Measurements from ENCODE around the gene TMEM132A.

The TMEM132A gene, protein sequence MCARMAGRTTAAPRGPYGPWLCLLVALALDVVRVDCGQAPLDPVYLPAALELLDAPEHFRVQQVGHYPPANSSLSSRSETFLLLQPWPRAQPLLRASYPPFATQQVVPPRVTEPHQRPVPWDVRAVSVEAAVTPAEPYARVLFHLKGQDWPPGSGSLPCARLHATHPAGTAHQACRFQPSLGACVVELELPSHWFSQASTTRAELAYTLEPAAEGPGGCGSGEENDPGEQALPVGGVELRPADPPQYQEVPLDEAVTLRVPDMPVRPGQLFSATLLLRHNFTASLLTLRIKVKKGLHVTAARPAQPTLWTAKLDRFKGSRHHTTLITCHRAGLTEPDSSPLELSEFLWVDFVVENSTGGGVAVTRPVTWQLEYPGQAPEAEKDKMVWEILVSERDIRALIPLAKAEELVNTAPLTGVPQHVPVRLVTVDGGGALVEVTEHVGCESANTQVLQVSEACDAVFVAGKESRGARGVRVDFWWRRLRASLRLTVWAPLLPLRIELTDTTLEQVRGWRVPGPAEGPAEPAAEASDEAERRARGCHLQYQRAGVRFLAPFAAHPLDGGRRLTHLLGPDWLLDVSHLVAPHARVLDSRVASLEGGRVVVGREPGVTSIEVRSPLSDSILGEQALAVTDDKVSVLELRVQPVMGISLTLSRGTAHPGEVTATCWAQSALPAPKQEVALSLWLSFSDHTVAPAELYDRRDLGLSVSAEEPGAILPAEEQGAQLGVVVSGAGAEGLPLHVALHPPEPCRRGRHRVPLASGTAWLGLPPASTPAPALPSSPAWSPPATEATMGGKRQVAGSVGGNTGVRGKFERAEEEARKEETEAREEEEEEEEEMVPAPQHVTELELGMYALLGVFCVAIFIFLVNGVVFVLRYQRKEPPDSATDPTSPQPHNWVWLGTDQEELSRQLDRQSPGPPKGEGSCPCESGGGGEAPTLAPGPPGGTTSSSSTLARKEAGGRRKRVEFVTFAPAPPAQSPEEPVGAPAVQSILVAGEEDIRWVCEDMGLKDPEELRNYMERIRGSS

DNA sequence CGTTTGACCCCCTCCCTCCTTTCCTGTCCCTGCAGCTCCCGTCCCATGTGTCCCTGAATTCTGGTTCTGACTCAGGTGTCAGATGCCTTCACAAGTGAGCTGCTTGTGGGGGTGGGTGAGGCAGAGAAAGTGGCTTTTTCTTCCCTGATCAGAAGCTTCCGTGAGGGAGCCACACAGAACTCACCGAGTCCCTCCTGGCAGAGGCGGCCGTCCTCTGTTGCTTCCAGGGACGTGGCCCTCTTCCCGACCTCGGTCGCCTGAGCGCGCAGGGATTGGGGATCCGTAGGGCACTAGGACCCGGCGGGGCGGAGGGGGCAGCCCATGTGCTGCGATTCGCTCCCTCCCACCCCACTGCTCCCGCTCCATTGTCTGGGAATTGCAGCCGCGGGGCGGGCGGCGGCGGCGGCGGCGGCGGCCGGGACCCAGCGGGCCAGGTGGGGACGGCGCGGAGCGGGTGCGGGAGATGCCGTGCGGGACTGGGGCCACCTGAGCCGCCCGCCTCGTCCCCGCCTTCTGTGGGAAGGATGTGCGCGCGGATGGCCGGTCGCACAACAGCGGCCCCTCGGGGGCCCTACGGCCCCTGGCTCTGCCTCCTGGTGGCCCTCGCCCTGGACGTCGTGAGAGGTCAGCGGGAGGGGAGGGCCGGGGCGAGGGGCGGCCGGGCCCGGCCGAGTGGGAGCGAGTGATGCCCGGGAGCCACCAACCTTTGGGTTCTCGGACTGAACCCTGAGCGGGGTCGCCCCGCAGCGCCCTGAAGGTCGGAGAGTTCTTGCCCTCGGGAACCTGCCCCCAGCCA lies at the start of gene TMEM132A:
Gene TMEM132A, plus strand, starts transcription at position 351 of the 796 bp plus-strand sequence. Its CDS starts 174 bp downstream, at position 525.
- peak; percentile 35 for DNase-seq (ENCODE audit: low spot score)

DNA sequence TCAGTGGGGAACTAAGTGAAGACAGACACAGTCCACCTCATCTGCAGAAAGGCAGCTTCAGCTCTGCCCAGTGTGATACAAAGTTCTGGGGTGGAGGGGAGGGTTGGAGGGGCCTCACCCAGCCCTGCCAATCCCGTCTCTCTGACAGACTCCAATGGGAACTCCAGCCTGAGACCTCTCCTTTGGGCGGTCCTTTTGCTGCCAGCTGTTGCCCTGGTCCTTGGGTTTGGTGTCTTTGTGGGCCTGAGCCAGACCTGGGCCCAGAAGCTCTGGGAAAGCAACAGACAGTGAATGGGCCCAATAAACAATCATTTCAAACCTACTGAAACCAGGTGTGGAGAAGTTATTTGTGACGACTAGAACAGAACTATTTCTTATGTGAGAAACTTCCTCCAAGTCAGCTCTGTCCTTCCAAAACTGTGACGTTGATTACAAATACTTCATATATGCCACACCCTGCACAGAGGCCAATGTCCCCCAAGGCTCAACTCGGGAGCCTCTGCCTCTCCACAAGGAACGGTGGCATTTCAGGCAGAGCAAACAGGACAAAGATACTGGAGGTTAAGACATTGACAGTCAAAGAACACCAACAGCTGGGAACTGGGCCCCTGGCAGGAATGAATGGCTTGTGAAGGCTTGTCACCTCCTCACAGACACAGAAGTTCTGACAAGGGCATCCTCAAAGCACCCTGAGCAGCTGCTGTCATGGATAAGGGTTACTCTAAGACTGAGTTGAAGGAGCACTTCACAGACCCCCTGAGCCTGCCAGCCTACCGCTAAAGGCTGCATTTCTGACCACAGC lies 48.7 kb upstream of the TMEM132A start:
- DNase-seq (ENCODE audit: low spot score) = no peak

DNA sequence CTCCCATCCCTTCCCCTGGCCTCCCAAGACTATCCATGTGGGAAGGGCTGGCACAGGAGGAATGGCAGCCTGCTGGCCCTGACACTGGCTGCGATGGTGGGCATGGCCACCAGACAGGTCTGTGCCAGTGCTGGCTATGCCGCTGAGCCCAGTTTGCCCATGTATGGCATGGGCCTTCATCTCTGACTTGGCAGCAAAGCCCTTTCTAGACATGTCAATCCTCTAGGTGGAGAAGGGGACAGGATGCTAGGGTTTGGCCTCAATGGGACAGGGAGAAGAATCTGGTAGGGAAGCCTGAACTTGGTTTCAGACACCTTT lies 48.1 kb upstream of the TMEM132A start:
- no peak for DNase-seq (ENCODE audit: low spot score)

DNA sequence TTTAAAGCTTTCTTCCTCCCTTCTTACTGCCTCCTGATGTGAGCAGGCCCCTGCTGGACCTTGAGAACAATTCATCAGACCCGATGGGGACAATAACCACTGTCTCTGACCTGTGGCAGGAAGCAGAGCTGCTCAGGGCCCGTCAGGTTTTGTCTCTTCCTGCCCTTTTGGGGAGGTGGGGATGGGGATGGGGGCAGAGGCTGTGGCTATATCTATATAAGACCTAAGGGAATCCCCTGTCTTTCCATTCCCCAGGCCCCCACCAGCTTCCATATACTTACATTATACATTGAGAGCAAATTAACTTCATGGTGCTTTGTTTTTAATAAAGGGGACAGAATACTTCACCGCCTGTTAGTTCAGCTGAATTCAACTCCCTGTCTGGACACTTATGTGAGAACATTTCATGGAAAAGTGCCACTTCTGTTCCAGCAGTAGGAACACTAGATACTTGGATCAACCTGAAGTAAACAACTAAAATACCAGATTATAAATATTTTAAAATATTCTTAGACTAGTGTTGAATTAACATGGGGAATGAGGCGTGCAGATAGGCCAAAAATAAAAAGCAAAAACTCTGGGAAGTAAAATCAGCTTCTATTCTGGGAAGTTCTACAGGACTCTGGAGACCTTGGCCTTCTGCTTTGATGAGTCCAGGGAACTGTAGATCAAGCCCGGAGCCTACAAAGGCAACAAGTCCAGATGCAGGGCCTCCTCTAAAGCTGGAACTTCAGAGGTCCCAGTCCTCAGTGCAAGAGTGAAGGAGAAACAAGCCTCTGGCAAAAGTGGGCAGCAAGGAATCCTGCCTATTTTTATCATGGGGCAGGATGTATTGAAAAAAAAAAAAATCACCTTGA lies 45.8 kb upstream of the TMEM132A start:
- DNase-seq (ENCODE audit: low spot score) = no peak

DNA sequence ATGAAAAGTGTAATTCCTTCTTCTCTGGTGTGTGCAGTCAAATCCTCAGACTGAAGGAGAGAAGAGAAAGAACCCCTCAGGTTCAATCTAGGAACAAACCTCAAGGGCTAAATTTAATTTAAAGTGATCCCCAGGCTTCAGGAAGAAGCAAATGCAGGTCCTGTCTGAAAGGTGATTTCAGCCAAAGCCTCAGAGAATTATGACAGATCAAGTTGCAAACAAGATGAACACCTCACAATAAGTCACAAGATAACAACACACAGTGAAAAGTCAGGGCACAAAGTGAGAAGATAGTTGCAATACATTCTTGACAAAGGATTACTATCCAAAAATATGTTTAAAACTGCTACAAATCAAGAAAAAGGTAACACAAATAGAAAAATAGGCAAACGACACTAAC lies 45.2 kb upstream of the TMEM132A start:
- DNase-seq (ENCODE audit: low spot score) = no peak

DNA sequence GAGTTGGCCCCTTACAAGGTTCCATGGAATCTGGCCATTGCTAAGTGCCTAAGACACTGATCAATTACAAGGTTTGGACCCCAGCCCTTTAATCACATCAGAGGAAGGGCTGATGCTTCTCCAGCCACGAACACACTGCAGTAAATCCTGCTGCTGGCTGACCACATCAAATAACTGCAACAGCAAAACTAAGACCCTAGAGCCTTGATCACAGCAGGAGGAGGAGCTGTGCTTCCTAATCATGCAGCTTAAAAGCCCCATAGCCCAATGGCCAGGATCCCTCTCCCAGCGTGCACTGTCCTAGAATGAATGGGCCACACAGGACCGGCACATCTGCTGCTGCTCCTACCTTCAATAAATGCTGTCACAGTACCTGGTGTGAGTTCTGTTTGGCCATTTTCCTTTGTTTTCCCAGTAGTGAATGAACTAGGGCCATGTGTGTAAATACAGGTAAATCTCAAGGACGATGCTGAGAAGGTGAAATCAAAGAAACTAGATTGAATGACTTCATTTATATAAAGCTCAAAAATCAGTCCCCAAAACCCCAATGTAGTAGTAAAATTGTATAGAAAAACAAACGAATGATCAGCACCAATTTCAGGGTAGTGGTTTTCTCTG lies 44.2 kb upstream of the TMEM132A start:
- no peak for DNase-seq (ENCODE audit: low spot score)

DNA sequence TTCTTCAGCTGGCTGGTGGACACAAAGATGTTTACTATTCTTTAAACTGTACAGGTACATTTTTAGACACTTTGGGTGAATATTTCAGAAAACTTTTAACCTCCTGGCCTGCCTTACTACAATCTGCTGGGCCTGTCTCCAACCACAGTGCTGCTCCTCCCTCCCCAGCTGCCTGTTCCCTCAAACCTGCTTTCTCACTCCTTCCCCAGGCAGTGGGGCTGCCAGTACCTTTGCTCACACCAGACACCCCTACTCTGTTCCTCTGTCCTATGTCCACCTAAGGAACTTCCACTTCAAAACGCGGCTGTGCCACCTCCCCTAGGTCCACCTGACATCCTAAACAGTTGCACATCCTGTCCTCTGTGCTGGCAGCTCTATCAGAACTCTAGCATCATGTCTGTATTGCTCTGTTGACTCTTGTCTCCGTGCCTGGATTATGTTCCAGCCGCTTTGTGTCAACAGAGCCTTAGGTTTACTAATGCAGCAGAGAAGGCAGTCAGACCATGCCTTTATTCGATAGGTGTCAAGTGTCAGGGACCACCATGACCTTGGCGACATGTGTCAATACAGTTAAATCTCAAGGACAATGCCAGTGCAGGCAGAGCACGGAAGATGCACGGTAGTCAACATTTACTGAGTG lies 43.5 kb upstream of the TMEM132A start:
- DNase-seq (ENCODE audit: low spot score) = no peak

DNA sequence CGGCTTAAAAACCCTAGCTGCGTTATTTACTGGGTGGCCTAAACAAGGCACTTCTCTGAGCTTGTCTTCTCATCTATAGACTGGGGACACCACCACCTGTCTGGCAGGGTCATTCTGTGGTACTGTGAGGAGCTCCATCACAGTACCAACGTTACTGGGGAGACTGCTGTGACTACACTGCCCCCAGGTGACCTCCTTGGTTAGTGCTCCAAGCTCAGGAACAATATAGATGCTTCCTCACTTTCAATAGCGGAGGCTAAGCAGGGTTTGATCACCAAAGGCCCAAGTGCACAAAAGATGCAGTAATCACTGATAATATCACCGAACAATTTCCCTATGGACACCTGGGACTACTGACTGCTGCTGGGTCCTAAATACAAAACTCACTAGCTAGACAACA lies 36.7 kb upstream of the TMEM132A start:
- DNase-seq (ENCODE audit: low spot score) = no peak

DNA sequence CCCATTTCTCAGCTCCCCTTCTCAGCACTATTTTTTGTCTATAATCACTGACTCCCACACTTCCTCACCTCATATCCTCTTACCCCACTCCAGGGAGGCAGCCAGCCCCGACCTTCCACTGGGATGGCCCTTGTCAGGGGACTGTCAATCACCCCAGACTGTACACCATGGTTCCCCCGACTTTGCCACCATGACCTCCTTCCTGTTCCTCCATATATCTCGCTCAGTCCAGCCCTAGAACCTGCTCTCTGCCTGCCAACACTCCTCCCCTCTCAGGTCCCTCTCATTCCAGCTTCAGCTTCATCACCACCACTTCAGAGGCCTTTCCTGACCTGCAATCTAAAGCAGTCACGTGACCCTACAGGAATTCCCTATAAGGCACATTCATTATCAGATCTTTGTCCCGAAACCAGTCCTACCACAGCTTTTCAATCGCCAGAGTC lies 34.4 kb upstream of the TMEM132A start:
- no peak for DNase-seq (ENCODE audit: low spot score)

DNA sequence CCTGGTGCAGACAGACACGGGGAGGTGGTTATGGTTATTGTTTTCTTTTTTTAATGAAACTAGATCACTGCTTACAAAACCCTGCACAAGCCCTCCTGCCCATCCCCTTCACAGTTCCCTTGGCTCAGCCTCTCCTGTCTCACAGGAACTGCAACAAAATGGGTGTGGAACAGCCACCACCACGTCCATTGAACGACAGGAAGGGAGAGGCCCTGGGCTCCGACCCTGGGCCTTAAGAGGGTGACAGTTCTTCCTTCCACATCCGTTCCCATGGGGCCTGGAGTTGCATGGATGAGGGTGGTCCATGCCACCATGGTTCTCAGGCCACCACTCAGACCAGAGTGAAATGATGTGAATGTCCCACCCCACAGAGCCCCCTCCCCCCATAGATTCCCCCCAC lies 33.6 kb upstream of the TMEM132A start:
- DNase-seq (ENCODE audit: low spot score) = no peak

DNA sequence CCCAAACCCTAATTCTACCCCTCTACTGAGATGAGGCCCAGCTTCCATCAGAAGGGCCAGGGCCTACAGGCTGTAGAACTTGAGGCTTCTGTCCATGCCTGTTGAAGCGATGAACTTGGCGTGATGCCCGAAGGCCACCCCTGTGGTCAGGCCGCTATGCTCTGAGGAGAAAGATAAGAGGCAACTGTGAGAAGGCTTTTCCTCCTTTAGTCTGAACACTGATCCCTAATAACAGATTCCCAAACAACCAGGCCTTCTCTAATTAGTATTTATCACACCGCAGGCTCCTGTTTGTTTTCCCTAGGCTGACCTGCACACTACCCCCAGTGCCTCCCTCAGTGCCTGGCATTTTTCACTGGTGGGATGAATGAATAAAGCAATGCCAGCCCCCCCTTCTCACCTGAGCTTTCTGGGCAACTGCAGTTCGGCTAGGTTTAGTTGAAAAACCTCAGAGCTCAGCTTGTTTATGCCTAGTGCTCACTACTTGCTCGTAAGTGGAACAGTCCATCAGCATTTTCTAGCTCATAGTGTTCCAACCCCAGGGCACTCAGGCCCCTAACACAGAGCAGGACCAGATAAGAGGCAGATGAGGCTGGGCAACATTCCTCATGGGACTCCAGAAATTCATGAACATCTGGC lies 33.0 kb upstream of the TMEM132A start:
- no peak for DNase-seq (ENCODE audit: low spot score)

DNA sequence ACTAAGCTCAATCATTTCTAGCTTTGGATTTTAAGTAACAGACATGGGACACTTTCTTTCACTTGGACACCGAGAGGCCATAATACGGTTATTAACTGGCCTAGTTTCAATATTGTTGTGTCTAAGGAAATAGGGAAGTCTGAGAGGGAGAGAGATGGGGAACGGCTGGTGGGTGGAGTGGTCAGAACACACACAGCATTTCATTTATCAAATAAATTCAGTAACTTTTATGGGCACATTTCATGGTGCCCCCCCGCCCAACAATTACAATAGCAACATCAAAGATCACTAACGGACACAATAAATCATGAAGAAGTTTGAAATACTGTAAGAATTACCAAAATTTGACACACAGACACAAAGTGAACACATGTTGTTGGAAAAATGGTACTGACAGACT lies 28.6 kb upstream of the TMEM132A start:
- no peak for DNase-seq (ENCODE audit: low spot score)

DNA sequence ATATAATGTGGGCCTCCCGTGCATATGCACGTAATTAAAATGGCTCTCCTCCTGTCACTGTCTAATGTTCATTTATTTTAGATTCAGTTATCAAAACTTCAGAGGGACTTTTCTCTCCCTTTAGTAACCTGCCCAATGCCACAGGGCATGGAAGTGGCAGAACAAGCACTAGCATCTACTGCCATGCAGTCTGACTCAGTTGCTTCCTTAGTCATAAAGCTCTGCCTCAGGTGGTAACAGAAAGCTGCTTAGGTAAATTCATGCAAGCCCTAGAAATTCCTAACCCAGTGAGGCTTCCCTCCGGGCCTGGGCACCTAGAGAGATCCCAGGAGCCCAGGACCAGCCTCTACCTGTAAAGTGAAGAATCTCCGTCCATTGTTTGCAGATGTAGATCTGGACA lies 26.8 kb upstream of the TMEM132A start:
- no peak for DNase-seq (ENCODE audit: low spot score)

DNA sequence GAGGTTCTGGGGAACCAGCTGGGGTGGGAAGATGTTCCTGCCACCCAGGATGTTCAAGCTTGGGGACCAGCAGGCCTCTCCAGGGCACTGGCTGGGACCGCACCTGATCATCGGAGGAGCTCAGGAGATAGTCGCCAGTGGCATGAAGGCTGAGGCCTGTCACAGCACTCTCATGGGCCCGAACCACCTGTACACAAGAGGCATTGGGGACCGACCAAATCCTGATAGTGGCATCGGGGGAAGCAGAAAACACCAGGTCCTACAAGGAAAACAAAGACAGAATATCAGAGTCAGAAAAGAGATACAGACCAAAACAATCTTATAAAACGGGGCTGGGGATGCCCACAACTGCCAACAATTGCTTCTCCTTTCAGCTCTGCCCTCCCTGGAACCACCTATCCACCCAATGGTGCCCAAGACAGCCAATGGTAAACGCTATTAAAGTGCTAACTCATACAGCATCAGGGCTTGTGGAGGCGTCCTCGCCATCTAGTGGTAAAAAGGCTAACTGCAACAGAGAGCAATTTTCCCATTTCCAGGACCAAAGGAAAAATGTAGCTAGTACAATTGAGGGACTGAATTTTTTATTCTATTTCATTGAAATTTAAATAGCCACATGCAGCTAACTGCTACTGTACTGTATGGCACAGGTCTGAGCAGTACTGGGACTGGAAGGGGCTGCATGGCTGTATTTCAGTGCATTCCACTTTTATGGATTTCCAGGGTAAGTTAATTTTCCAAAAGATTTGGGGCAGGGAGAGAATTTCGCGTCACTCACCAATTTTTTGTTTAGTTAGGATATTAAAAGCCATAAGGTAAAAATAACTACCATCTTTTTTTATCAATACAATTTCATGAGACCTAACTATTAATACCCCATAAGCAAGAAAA lies 25.0 kb upstream of the TMEM132A start:
- peak; percentile 62 for DNase-seq (ENCODE audit: low spot score)

DNA sequence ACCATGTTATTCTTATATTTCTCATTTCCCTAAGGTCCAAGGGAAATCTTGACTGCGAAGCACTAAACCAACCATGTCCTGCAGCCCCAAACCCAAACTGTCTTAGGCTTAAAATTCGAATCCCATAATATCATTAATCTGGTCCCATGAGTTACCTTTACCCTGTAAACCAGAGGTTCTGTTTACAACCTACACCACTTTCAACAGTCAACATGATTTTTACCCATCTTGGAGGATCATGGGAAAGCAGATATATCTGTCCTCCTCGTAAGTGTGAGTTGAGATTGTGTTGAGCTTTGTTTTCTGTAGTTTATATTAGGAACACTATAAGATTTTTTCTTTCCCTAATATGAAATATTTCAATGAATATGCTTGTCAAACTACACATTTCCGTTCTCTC lies 24.3 kb upstream of the TMEM132A start:
- no peak for DNase-seq (ENCODE audit: low spot score)

DNA sequence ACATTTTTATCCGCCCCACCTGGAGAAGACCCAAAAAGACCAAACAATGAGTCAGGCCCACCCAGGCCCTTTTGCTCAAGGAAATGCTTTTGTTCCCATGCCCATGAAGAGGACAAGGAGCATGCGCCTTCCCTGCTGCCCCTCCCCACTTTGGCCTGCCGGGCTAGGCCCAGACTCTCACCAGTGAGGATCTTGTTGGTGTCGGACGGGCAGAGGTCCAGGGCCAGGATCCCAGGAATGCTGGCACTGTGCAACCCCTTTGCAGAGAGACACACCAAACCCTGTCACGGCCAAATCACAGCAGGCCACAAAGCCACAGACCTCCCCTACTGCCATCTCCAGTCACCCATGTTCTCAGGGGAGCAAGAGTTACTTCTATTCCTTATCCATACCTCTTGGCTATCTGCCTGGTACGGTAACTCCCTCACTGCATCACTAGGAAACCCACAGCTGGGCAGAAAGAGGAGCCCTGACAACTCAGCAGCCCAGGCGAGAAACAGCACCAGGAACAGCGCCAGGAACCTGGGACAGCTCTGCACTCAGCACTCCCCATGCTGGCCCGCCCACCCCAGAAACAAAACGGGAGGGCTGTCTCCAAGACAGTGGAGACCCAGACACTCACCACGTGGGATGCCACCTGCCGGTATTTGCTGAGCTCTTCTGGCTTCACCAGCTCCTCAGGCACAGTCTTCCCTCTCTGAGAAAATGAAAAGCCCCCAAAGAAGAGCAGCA lies 23.4 kb upstream of the TMEM132A start:
- no peak for DNase-seq (ENCODE audit: low spot score)

DNA sequence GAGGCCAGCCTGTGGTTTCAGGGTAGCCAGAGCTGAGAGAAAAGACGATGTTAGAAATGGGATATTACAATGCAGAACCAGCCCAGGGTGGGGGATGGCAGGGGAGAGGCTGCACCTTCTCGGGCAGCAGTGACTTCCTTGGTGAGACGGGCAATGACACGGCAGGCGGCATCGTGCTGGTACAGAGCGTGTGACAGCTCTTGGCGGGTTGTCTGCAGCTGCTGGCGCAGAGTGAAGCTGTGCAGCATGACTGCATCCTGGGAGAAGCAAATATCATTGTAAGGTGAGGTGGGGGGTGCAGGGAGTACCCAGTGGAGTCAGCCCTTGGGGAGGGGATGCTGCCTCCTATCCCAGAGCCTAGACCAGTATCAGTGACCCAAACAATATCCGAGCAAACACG lies 21.6 kb upstream of the TMEM132A start:
- no peak for DNase-seq (ENCODE audit: low spot score)
